Non-pigmented ciliary epithelial cell (primary cell): ENCODE measurements around the gene LCE4A.

Source experiments
- DNase-seq: peaks from one replicate; pipeline ENCODE4 v3.0.0-alpha.2; 2010; ENCODE audit warnings: low read depth

Gene LCE4A

GRCh38 chr1:152745765-152746444, 37.9 kb downstream of the LCE4A start:
- DNase-seq: no peak

DNA sequence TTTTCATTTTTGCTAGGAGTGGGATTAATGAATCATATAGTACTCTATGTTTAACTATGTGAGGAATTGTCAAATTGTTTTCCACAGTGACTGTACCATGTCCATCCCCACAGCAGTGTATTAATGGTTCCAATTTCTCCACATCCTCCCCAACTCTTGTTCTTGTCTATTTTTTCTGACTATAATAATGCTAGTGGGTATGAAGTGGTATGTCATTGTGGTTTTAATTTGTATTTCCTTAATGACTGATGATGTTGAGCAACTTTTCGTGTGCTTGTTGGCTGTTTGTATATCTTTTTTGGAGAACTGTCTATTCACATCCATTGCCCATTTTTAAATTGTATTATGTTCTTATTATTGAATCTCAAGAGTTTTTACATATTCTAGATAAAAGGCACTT, 39.9 kb downstream of the LCE4A start:
- DNase-seq: no peak

DNA sequence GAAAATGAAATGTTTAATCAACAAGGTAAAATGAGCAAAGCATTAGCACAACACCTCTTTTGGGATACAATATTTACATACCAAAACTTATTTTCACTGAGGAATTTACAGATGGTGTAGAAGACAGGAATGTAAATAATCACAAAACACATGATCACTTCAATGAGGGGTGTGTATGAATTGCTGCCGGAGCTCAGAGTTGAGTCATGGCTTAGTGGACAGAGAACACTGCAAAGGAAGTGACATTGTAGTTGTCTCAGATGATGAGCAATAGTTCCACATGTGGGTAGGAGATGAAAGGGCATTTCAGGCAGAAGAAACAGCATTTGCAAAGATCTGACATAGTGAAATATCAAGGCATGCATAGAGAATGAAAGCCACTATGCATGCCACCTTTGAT, 44.3 kb downstream of the LCE4A start:
- peak; percentile 54 for DNase-seq

DNA sequence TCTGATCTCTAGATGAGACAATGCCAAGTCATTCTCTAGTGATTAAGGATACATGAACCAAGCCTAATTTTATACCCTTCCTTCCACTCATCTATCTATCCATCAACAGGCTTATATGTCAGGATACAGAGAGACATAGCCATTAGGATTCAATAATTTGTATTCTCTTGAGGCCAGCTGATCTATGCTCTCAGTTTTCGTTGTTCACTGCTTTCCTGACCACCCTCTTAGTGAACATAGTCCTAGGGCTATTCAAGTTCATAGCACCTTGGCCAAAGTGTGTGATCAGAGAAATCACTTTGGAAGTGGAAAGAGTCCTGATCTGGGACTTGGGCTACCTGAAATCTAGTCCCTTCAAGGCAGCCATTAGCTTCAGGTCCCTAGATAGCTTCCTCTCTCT, 45.6 kb downstream of the LCE4A start:
- no peak for DNase-seq

- DNase-seq: no peak
These were observed 48.9 kb downstream of the LCE4A start for GRCh38 chr1:152756872-152757271.

GRCh38 chr1:152757747-152758146, 49.8 kb downstream of the LCE4A start, which contains the start of gene KPRP:
KPRP (plus strand) TSS chr1:152758025; CDS start chr1:152759589, 1,564 bp downstream.
- DNase-seq: no peak

- no peak for DNase-seq
These were observed 50.7 kb downstream of the LCE4A start for GRCh38 chr1:152758636-152759035.
